Measurements from ENCODE around the gene PBX4. TPM values are rescaled to one million over a fixed set of nuclear protein-coding genes. Genes with fewer than 3 reads are reported as not detected.
A peak's percentile ranks its signal among the peaks of the same experiment; 100 is the strongest.

Gene PBX4
- total RNA-seq, 1 donor from 2014 or later, result 1.1 TPM

DNA sequence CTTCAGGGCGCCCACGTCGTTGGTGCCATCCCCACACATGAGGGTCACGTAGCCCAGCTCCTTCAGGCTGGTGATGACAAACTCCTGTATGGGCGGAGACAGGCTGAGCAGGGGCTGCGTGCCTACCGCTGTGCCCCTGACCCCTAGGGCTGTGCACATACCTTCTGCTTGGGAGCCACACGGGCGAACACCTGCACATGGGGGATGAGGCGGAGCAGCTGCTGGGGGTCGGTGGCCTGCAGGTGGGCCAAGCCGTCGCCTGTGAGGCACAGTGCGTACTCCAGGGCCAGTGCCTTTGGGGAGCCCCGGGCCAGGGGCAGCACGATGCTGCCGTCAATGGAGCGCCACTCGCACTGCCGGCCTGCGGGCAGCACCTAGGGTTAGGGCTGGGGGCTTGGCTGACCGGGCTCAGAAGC lies 31.1 kb upstream of the PBX4 start:
- DNase-seq (ENCODE audit: low read depth), result no peak

DNA sequence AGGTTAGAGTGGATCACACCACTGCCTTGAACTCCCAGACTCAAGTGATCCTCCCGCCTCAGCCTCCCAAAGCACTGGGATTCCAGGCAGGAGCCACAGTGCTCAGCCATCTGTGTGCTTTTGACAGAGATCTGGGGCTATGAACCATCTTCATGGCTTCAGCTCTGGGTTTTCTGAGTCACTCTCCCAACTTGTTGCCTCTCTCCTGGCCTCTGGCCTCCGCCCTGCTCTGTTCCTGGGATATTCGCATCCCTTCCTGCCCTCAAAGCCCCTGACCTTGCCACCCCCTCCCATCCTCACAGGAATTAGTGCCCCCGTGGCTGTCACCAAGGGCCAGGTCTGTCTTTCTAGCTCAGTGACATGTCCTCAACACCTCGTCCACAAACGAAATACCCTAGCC lies 30.7 kb upstream of the PBX4 start:
- no peak for DNase-seq (ENCODE audit: low read depth)

DNA sequence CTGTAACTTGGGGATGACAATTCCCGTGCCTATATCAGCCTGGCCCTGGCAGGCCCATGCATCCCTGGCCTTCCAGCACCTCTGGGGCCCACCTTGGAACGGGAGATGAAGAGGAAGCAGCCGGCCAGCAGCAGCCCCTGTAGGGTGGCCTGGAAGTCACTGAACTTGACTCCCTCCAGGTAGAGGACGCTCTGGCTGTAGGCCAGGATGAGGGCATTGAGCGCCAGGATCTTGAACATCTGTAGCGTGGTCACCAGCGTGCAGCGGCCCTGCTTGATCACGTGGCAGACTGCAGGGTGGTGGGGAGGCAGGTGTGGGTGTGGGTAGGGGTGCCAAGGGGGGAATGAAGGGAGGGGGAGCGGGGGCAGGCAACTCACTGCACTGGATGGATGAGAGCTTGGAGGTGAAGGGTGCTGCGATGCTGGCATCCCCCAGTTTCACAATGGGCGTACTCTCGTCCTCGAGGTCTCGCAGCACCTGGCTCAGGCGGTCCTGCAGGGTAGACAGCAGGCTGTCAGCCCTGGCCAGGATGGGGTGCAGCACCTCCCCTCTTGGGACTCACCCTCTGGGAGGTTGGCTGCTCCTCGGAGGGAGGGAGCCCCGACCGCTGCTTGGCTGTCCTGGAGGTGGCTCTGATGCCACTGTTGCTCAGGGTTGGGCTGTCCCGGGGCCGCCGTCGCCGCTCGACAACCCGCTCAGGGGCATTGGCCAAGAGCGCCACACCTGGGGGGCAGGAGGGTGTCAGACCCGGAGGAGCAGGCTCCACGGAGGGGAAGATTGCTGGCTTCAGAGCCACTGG lies 28.7 kb upstream of the PBX4 start:
- no peak for DNase-seq (ENCODE audit: low read depth)

- DNase-seq (ENCODE audit: low read depth), result no peak
These were observed 26.9 kb upstream of the PBX4 start for GRCh38 chr19:19645233-19645870.

GRCh38 chr19:19644054-19644388 lies 25.5 kb upstream of the PBX4 start:
- DNase-seq (ENCODE audit: low read depth), result no peak

DNA sequence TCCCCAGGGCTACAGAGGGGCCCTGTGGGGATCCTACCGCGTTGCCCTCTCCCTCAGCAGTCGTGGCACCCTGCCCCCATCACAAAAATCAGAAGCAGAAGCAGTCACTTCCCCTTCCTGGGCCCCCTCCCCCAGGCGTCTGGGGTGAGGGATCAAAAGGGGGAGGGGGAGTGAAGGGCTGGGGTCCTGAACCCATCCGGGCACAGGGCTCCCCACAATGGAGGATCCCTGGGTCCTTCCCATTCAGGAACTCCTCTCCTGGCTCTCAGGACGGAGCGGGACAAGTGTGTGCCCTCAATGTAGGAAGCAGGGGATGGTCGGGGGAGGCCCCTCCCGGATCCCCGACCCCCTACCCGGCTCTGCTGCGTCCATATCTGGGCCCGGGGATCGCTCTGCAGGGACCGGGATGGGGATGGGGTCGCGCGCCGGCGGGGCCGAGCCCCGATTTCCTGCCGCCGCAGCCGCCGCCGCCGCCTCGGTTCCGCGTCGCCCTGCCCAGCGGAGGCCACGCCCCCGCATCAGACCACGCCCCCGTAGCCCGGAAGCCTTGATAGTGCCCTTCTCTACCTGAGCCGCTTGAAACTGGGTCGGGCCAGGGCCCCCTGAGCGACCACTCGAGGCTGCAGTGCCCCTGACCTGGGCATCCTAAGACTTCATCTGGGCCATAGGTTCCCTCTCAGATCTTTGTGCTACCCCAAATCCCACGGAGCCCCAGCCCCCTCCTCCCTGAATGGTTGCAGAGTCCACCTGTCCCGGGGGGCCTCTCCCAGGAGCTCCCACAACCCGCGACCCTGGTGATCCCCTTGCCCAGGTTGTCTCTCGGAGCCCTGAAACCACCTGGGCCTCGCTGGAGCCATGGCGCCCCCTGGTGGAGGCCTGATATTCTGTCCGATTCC lies 24.9 kb upstream of the PBX4 start, which contains the start of gene GMIP:
Gene GMIP (minus strand): TSS at position 500 of the 896 bp plus-strand sequence. CDS start 128 bp downstream, at position 372.
- peak; percentile 61 for DNase-seq (ENCODE audit: low read depth)

- DNase-seq (ENCODE audit: low read depth), result peak; percentile 72
These were observed 24.1 kb upstream of the PBX4 start for GRCh38 chr19:19642506-19643157.

GRCh38 chr19:19637523-19638251 lies 19.2 kb upstream of the PBX4 start:
- DNase-seq (ENCODE audit: low read depth), result no peak

- DNase-seq (ENCODE audit: low read depth), result no peak
These were observed 18.7 kb upstream of the PBX4 start for GRCh38 chr19:19637186-19637522.

DNA sequence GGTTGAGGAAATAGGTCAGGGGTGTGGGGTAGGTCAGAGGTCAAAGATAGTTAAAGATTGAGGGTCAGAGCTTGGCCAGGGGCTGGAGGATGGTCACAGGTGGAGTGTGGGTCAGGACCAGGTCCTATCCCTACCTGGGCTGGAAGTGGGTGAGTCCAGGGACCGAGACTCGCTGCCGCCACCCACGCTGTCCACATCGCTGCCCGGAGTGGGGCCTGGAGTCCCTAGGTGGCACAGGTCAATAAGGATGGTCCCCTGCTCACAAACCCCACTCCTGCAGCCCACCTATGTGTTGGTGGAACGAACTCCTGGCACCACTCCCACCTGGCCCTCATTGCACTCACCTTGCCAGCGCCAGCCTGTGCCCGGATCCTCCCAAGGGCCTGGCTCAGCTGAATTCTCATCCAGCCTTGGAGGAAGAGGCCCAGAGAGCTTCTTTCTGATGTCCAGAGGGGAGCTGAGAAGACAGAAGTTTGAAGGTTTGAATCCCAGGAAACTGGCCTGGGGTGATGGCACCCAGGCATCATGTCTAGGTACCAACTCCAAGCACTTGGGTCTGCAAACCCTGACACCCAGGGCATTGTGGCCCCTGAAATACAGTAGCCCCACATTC lies 18.2 kb upstream of the PBX4 start:
- no peak for DNase-seq (ENCODE audit: low read depth)

DNA sequence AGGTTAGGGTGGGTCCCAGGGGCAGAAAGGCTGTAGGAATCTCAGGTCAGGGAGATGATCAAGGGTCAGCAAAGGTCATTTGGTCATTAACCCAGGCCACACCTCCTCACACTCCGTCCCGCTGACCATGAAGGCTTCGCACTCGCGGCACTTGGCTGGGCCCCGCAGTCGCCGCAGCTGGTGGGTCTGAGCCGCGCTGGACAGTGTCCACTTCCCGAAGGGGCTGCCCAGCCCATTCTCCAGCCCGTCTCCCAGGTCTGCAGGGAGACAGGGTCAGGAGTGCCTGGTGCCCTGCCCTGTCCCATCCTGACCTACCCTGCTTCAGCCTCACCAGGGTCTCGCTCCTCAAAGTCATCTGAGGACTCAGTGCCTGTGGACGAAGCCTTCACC lies 16.8 kb upstream of the PBX4 start:
- no peak for DNase-seq (ENCODE audit: low read depth)

DNA sequence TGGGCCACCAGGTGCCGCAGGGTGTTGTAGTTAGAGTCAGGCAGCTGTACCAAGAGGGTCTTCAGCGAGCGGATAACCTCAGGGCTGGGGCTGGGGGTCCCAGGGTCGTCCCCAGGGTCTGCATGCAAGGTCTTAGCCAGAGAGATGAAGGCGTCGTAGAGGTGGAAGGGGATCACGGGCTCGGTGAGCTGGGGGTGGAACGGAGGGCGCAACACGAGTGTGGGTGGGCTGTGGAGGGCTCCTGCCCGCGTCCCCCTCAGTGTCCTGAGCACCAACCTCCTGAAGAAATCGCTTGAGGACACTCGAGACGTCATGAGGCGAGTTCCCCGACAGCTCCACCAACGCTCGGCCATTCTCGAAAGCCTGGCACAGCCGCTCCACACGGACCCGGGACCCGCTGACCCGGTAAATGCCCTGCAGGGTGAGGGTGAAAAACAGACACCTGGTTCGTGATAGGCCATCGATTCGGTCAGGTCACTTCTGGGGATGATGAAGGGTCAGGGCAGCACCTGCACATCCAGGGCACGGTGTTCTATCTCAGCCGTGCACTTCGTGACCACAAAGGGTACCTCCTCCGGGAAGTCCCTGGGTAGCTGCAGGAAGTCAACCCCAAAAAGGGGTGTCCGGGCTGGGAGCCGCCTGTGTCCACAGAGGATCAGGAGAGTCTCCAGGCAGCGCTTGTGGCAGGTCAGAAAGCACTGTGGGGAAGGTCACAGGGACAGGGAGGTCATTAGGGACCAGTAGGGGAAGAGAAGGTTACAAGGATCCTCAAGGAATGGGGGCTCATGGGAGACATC lies 16.2 kb upstream of the PBX4 start:
- no peak for DNase-seq (ENCODE audit: low read depth)

- DNase-seq (ENCODE audit: low read depth), result no peak
These were observed 15.4 kb upstream of the PBX4 start for GRCh38 chr19:19633711-19634515.

DNA sequence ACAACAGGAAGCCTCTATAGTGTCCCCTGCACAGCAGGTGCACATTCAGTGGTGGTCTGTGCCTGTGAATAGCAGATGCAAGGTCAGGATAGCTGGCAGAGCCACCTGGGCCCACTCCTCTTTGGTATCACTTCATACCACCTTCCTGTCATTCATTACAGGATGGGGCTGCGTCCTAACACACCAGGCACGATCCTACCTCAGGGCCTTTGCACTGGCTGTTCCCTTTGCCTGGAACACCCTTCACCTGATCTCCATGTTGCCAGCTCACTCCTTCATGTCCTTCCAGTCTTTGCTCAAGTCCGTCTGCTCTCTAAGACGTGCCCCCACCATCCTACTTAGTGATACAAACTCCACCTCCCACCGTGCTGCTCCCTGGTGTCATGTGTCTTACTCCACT lies 14.2 kb upstream of the PBX4 start:
- no peak for DNase-seq (ENCODE audit: low read depth)

DNA sequence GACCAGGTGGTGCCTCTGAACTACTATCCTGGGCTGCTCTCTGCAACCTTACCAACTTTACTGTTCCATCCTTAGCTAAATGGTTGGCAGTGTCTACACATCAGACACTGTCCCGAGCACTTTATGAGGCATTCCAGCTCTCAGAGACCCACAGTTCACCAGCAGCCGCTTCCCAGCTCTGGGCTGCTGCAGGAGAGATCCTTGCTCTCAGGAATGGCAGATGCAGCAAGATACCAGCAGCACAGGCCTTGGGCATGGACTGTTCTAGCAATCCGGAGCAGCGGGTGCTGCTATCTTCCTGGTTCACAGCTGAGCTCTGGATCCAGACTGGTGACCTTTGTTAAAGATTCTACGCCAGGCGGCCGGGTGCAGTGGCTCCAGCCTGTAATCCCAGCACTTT lies 12.9 kb upstream of the PBX4 start:
- no peak for DNase-seq (ENCODE audit: low read depth)

DNA sequence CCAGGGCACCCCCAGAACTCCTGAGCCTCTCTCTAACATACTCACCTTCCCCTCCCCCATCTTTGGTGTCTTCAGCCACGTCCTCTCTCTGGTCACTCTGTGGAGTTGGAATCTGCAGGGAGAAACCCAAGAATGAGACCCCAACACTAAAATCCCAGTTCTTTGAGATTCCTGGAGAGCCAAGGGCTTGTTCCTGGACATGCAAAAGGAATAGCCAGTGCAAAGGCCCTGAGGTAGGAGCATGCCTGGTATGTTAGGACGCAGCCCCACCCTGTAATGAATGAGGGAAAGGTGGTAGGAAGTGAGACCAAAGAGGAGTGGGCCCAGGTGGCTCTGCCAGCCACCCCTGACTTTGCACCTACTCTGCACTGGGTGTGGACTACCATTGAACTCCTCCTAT lies 11.9 kb upstream of the PBX4 start:
- no peak for DNase-seq (ENCODE audit: low read depth)

GRCh38 chr19:19630062-19630414 lies 11.6 kb upstream of the PBX4 start:
- no peak for DNase-seq (ENCODE audit: low read depth)

DNA sequence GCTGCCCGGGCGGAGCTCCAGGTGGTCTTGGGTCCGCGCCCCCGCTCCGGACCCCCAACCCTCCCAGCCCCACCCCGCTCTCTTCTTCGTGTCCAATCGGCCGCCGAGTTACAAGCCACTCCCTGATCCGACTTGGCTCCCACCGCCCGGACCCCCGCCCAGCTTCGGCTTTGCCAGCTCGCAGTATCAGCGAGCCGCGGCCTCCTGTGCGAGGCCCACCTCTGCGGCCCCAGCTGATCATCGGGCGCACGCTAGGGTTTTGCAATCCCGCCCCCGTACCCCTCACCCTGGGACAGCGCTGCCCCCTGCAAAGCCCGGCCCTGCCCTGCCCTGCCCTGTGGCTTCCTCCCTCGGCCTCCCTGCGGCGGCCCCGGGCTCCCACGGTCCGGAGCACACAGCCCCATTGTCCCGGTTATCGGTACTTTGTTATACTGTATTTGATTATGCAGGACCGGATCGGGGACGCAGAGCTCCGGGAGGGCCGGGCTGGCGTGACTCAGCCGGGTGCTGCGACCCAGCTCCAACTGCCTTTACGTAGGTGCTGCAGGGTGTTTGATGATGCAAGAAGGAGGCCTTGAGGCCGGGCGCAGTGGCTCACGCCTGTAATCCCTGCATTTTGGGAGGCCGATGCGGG lies 10.1 kb upstream of the PBX4 start:
- DNase-seq (ENCODE audit: low read depth), result no peak
